ENCODE data around the gene ZBTB20. TPM values are rescaled to one million over a fixed set of nuclear protein-coding genes. Genes with fewer than 3 reads are reported as not detected.
"Not testable (repeated sequence)": the region's sequence is repeated elsewhere in the genome, so short reads cannot be mapped to it uniquely, and the experiment has no call there.

The ZBTB20 gene
- total RNA-seq, 2 donors from 2014 or later: 112 to 120 TPM

DNA sequence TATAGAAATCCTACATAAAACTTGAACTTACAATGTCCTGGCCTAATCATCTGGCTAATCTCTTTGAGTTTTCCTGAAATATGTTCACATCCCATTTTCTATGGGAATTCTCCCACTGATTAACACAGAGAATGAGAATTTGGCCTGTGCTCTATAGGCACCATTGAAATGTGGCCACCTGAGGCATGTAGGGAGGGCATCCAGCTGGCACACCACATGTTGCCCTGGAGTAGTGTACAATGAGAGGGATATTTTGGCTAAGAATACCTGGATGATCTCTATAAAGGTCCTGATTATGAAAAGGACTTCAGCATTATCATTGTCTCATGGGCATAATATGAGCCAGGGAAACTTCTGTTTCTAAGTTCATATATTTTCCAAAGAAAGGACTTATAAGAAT lies 324.0 kb downstream of the ZBTB20 start:
- Histone ChIP-seq H3K27me3 (replicated peaks; ENCODE audit: insufficient read depth) (no peaks in the 10 kb centered on the region), H3K27ac (no peak overlapping the region), H3K4me3 (no peak overlapping the region), H3K9me3 (no peaks in the 10 kb centered on the region), H3K4me1 (ENCODE audit: control insufficient read depth in 1 of 2, low read depth in 2 of 2) (no peaks in the 10 kb centered on the region), H3K36me3 (no peaks in the 10 kb centered on the region)
- no peak for DNase-seq (ENCODE audit: low spot score)
- no peak for ATAC-seq (ENCODE audit: insufficient number of reproducible peaks, low FRiP score, low read depth)
- TF ChIP-seq CTCF (IDR thresholded peaks at IDR 0.05): no peak

- TF ChIP-seq CTCF (IDR thresholded peaks at IDR 0.05): no peak
These were observed 331.0 kb downstream of the ZBTB20 start for GRCh38 chr3:114816052-114816451.

DNA sequence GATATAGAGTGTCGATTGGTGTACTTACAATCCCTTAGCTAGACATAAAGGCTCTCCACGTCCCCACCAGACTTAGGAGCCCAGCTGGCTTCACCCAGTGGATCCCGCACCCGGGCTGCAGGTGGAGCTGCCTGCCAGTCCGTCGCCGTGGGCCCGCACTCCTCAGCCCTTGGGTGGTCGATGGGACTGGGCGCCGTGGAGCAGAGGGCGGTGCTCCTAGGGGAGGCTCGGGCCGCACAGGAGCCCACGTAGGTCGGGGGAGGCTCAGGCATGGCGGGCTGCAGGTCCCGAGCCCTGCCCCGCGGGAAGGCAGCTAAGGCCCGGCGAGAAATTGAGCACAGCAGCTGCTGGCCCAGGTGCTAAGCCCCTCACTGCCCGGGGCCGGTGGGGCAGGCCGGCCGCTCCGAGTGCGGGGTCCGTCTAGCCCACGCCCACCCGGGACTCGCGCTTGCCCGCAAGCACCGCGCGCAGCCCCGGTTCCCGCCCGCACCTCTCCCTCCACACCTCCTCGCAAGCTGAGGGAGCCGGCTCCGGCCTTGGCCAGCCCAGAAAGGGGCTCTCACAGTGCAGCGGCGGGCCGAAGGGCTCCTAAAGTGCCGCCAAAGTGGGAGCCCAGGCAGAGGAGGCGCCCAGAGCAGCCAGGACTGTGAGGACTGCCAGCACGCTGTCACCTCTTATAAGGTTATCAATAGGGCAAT lies 334.4 kb downstream of the ZBTB20 start:
- not testable (repeated sequence) for H3K27me3 ChIP-seq (replicated peaks; ENCODE audit: insufficient read depth); H3K4me1 ChIP-seq (ENCODE audit: control insufficient read depth in 1 of 2, low read depth in 2 of 2); H3K4me3 ChIP-seq; ATAC-seq (ENCODE audit: insufficient number of reproducible peaks, low FRiP score, low read depth); DNase-seq (ENCODE audit: low spot score); H3K27ac ChIP-seq; H3K9me3 ChIP-seq; H3K36me3 ChIP-seq

More at GRCh38 chr3:114816052-114816451, 331.0 kb downstream of the ZBTB20 start:
- Histone ChIP-seq H3K36me3 (no peaks in the 10 kb centered on the region), H3K27me3 (replicated peaks; ENCODE audit: insufficient read depth) (no peaks in the 10 kb centered on the region), H3K4me1 (ENCODE audit: control insufficient read depth in 1 of 2, low read depth in 2 of 2) (no peaks in the 10 kb centered on the region), H3K27ac (no peak overlapping the region), H3K4me3 (no peak overlapping the region), H3K9me3 (no peaks in the 10 kb centered on the region)
- DNase-seq (ENCODE audit: low spot score) (no peak), ATAC-seq (ENCODE audit: insufficient number of reproducible peaks, low FRiP score, low read depth) (no peak)

GRCh38 chr3:114809668-114810413 lies 337.2 kb downstream of the ZBTB20 start:
- no peak for TF ChIP-seq CTCF (IDR thresholded peaks at IDR 0.05)
- DNase-seq (ENCODE audit: low spot score) (no peak), ATAC-seq (ENCODE audit: insufficient number of reproducible peaks, low FRiP score, low read depth) (no peak)
- no peaks in the 10 kb centered on the region for H3K4me1 ChIP-seq (ENCODE audit: control insufficient read depth in 1 of 2, low read depth in 2 of 2)
- no peaks in the 10 kb centered on the region for H3K9me3 ChIP-seq
- no peak overlapping the region for H3K4me3 ChIP-seq
- no peaks in the 10 kb centered on the region for H3K27me3 ChIP-seq (replicated peaks; ENCODE audit: insufficient read depth)
- no peaks in the 10 kb centered on the region for H3K36me3 ChIP-seq
- H3K27ac ChIP-seq: no peak overlapping the region

- H3K27ac ChIP-seq: no peak overlapping the region
- no peak for ATAC-seq (ENCODE audit: insufficient number of reproducible peaks, low FRiP score, low read depth)
- no peak for TF ChIP-seq CTCF (IDR thresholded peaks at IDR 0.05)
- no peak for DNase-seq (ENCODE audit: low spot score)
- no peak overlapping the region for H3K4me3 ChIP-seq
- peaks cover 0 to 8% of the 10 kb centered on the region in 2 donors for H3K4me1 ChIP-seq (ENCODE audit: control insufficient read depth in 1 of 2, low read depth in 2 of 2)
- H3K9me3 ChIP-seq: no peaks in the 10 kb centered on the region
- H3K27me3 ChIP-seq (replicated peaks; ENCODE audit: insufficient read depth): no peaks in the 10 kb centered on the region
- no peaks in the 10 kb centered on the region for H3K36me3 ChIP-seq
These were observed 343.0 kb downstream of the ZBTB20 start for GRCh38 chr3:114804099-114804498.
